Glutamatergic neuron (in vitro differentiated cells): ENCODE data around the gene C6orf163. TPM values are rescaled to one million over a fixed set of nuclear protein-coding genes. Genes with fewer than 3 reads are reported as not detected.
"Not testable (repeated sequence)": the region's sequence is repeated elsewhere in the genome, so short reads cannot be mapped to it uniquely, and the experiment has no call there.

Experiments used
- DNase-seq: peaks from one replicate; pipeline ENCODE4 v3.0.0; 2022
- H3K27ac Mint-ChIP-seq: one replicate; pipeline ENCODE4 v1.8.0; 2020; ENCODE audit warnings: mild to moderate bottlenecking, mixed read lengths, inconsistent platforms; ENCODE audit not compliant: unreplicated experiment
- H3K27me3 Mint-ChIP-seq: one replicate; pipeline ENCODE4 v1.8.0; 2020; ENCODE audit warnings: mild to moderate bottlenecking, moderate library complexity, mixed read lengths, inconsistent platforms; ENCODE audit not compliant: unreplicated experiment
- H3K36me3 Mint-ChIP-seq: one replicate; pipeline ENCODE4 v1.8.0; 2020; ENCODE audit warnings: mild to moderate bottlenecking, mixed read lengths, inconsistent platforms; ENCODE audit not compliant: unreplicated experiment
- H3K4me1 Mint-ChIP-seq: one replicate; pipeline ENCODE4 v1.8.0; 2020; ENCODE audit warnings: mild to moderate bottlenecking, low read depth, mixed read lengths, inconsistent platforms; ENCODE audit not compliant: unreplicated experiment
- H3K4me3 Mint-ChIP-seq: one replicate; pipeline ENCODE4 v1.8.0; 2020; ENCODE audit warnings: mild to moderate bottlenecking, mixed read lengths, inconsistent platforms; ENCODE audit not compliant: unreplicated experiment
- H3K9me3 Mint-ChIP-seq: one replicate; pipeline ENCODE4 v1.8.0; 2020; ENCODE audit warnings: mild to moderate bottlenecking, moderate library complexity, mixed read lengths, inconsistent platforms; ENCODE audit not compliant: unreplicated experiment
- CTCF ChIP-seq: fragments of 200-600 bp; sonication (generic); IDR thresholded peaks from one replicate; pipeline ENCODE4 v1.5.0; 2021; ENCODE audit not compliant: partially characterized antibody, unreplicated experiment
- long read RNA-seq: library from polyadenylated mRNA; unstranded; transcript quantifications from one replicate; pipeline ENCODE4 v2.0.0, GENCODE V29; 2020; ENCODE audit not compliant: unreplicated experiment
- total RNA-seq: library from RNA; stranded (reverse); fragmentation: NEBNext Ultra II Directional; extraction: Animal tissue kit (Norgen Biotek cat#: 25700); gene quantifications from one replicate; pipeline ENCODE4 v1.2.1, GENCODE V29; 2021; ENCODE audit not compliant: unreplicated experiment

The C6orf163 gene
- total RNA-seq, result 8.2 TPM
- long read RNA-seq, result 0 reads

GRCh38 chr6:87344731-87345130 is at the start of gene C6orf163:
Gene C6orf163, plus strand, starts transcription at chr6:87344813. Its CDS starts 287 bp downstream, at chr6:87345100.
- H3K9me3 Mint-ChIP-seq, result peaks cover 2% of the 10 kb centered on the region
- TF ChIP-seq CTCF, result no peak
- H3K4me1 Mint-ChIP-seq, result peaks cover 13% of the 10 kb centered on the region
- no peak for DNase-seq
- no peak within 1 kb of the TSS for H3K27ac Mint-ChIP-seq
- no peaks in the 10 kb centered on the region for H3K36me3 Mint-ChIP-seq
- peaks cover 1% of the 10 kb centered on the region for H3K27me3 Mint-ChIP-seq
- H3K4me3 Mint-ChIP-seq, result no peak within 1 kb of the TSS

GRCh38 chr6:87297119-87297518 is 47.5 kb upstream of the C6orf163 start:
- Mint-ChIP-seq H3K4me1 (no peaks in the 10 kb centered on the region), H3K4me3 (no peak overlapping the region), H3K27me3 (peaks cover 3% of the 10 kb centered on the region), H3K9me3 (peaks cover 4% of the 10 kb centered on the region), H3K36me3 (no peaks in the 10 kb centered on the region), H3K27ac (no peak overlapping the region)
- TF ChIP-seq CTCF, result no peak
- no peak for DNase-seq

GRCh38 chr6:87301277-87301676 is 43.3 kb upstream of the C6orf163 start:
- not testable (repeated sequence) for H3K27me3 Mint-ChIP-seq, H3K36me3 Mint-ChIP-seq, H3K4me1 Mint-ChIP-seq, H3K4me3 Mint-ChIP-seq, DNase-seq, H3K27ac Mint-ChIP-seq, H3K9me3 Mint-ChIP-seq

GRCh38 chr6:87308970-87309369 is 35.6 kb upstream of the C6orf163 start:
- TF ChIP-seq CTCF, result no peak
- H3K27ac Mint-ChIP-seq, result no peak overlapping the region
- peaks cover under 1% of the 10 kb centered on the region for H3K36me3 Mint-ChIP-seq
- H3K4me3 Mint-ChIP-seq, result no peak overlapping the region
- H3K4me1 Mint-ChIP-seq, result no peaks in the 10 kb centered on the region
- no peak for DNase-seq
- no peaks in the 10 kb centered on the region for H3K27me3 Mint-ChIP-seq
- H3K9me3 Mint-ChIP-seq, result no peaks in the 10 kb centered on the region

- Mint-ChIP-seq H3K9me3 (no peaks in the 10 kb centered on the region), H3K36me3 (no peaks in the 10 kb centered on the region), H3K27ac (no peak overlapping the region), H3K4me1 (no peaks in the 10 kb centered on the region), H3K27me3 (no peaks in the 10 kb centered on the region), H3K4me3 (no peak overlapping the region)
- DNase-seq, result no peak
- TF ChIP-seq CTCF, result no peak
Observed at GRCh38 chr6:87312860-87313259, 31.8 kb upstream of the C6orf163 start.

GRCh38 chr6:87315071-87315470 is 29.5 kb upstream of the C6orf163 start:
- no peaks in the 10 kb centered on the region for H3K9me3 Mint-ChIP-seq
- H3K4me3 Mint-ChIP-seq, result no peak overlapping the region
- no peak for DNase-seq
- no peaks in the 10 kb centered on the region for H3K36me3 Mint-ChIP-seq
- no peaks in the 10 kb centered on the region for H3K4me1 Mint-ChIP-seq
- H3K27me3 Mint-ChIP-seq, result no peaks in the 10 kb centered on the region
- TF ChIP-seq CTCF, result no peak
- no peak overlapping the region for H3K27ac Mint-ChIP-seq
